ENCODE data around the gene ALOX5AP. TPM values are rescaled to one million over a fixed set of nuclear protein-coding genes. Genes with fewer than 3 reads are reported as not detected.

Gene ALOX5AP
- polyA plus RNA-seq, 3 donors, result 84.4 to 269 (median 220) TPM

GRCh38 chr13:30696278-30697176 lies 38.8 kb upstream of the ALOX5AP start:
- WGBS (ENCODE audit: insufficient coverage), result 12% methylated on average over 9 of the region's 11 CpGs
- Histone ChIP-seq H3K4me2 (replicated peaks; ENCODE audit: extremely low read depth, low read length, poor library complexity, severe bottlenecking) (peak overlapping the region; percentile 62), H3K27me3 (ENCODE audit: control insufficient read depth in 2 of 2, insufficient read depth in 2 of 2, low read length in 2 of 2) (no peaks in the 10 kb centered on the region), H3K4me3 (replicated peaks in 1 of 3; ENCODE audit: low read depth in 2 of 3, low read length in 3 of 3) (peak overlapping the region in 1 of 3 experiments; percentile 48), H3K9ac (ENCODE audit: insufficient read depth, low read length, poor library complexity, severe bottlenecking) (no peak overlapping the region), H3K9me3 (replicated peaks in 1 of 2; ENCODE audit: control insufficient read depth in 1 of 2, insufficient read depth in 1 of 2, low read length in 2 of 2) (no peaks in the 10 kb centered on the region), H3K27ac (ENCODE audit: low read depth in 1 of 2, low read length in 2 of 2) (no peak overlapping the region), H2AFZ (ENCODE audit: insufficient read depth, low read depth, low read length, poor library complexity, severe bottlenecking) (peak overlapping the region; percentile 13), H4K20me1 (ENCODE audit: insufficient read depth, low read length) (no peaks in the 10 kb centered on the region), H3K36me3 (replicated peaks in 1 of 2; ENCODE audit: control insufficient read depth in 1 of 2, insufficient read depth in 2 of 2, low read length in 2 of 2) (no peaks in the 10 kb centered on the region), H3K79me2 (ENCODE audit: insufficient read depth, low read length) (no peaks in the 10 kb centered on the region), H3K4me1 (ENCODE audit: control insufficient read depth in 1 of 2, insufficient read depth in 2 of 2, low read length in 2 of 2) (peaks cover 47 to 61% of the 10 kb centered on the region in 2 donors)
- Mint-ChIP-seq H3K27me3 (ENCODE audit: low read depth in 3 of 3) (peaks cover 3 to 16% (median 10%) of the 10 kb centered on the region in 3 donors), H3K4me3 (peak overlapping the region; percentile 21 to 87), H3K9me3 (no peaks in the 10 kb centered on the region), H3K4me1 (peaks cover 54% of the 10 kb centered on the region), H3K36me3 (no peaks in the 10 kb centered on the region), H3K27ac (peak overlapping the region; percentile 66 to 90 (median 77))
- DNase-seq, result peak; percentile 51 to 92 (median 92)
- TF ChIP-seq CTCF (IDR thresholded peaks at IDR 0.05), result no peak
- intact Hi-C loops (cut with micrococcal nuclease), result loop anchor here in 1 of 2 donors (10.0 kb wide), 1 partner anchor 48 kb away; no protein-coding TSS in a partner anchor

- H2AFZ ChIP-seq (ENCODE audit: insufficient read depth, low read depth, low read length, poor library complexity, severe bottlenecking), result no peak overlapping the region
- peaks cover 50% of the 10 kb centered on the region for H3K4me1 Mint-ChIP-seq
These were observed 38.0 kb upstream of the ALOX5AP start for GRCh38 chr13:30697177-30697953.

More at GRCh38 chr13:30697177-30697953, 38.0 kb upstream of the ALOX5AP start:
- H3K4me3 ChIP-seq (replicated peaks in 1 of 3; ENCODE audit: low read depth in 2 of 3, low read length in 3 of 3), result peak overlapping the region in 1 of 3 experiments; percentile 48
- H3K27me3 ChIP-seq (ENCODE audit: control insufficient read depth in 2 of 2, insufficient read depth in 2 of 2, low read length in 2 of 2), result peaks cover 0 to 4% of the 10 kb centered on the region in 2 donors
- Mint-ChIP-seq H3K36me3 (no peaks in the 10 kb centered on the region), H3K4me3 (peak overlapping the region; percentile 32 to 87), H3K27me3 (ENCODE audit: low read depth in 3 of 3) (peaks cover 3 to 17% (median 12%) of the 10 kb centered on the region in 3 donors), H3K27ac (peak overlapping the region in 5 of 7 donors; percentile 29 to 90 (median 73)), H3K9me3 (no peaks in the 10 kb centered on the region)
- 44% methylated on average over 2 of the region's 8 CpGs for WGBS (ENCODE audit: insufficient coverage)
- no peaks in the 10 kb centered on the region for H3K9me3 ChIP-seq (replicated peaks in 1 of 2; ENCODE audit: control insufficient read depth in 1 of 2, insufficient read depth in 1 of 2, low read length in 2 of 2)
- no peak for DNase-seq
- intact Hi-C loops (cut with micrococcal nuclease), result loop anchor here in 1 of 2 donors (10.0 kb wide), 1 partner anchor 47 kb away; no protein-coding TSS in a partner anchor
- H3K79me2 ChIP-seq (ENCODE audit: insufficient read depth, low read length), result no peaks in the 10 kb centered on the region
- H3K4me2 ChIP-seq (replicated peaks; ENCODE audit: extremely low read depth, low read length, poor library complexity, severe bottlenecking), result peak overlapping the region; percentile 62
- no peak for TF ChIP-seq CTCF (IDR thresholded peaks at IDR 0.05)
- no peak overlapping the region for H3K9ac ChIP-seq (ENCODE audit: insufficient read depth, low read length, poor library complexity, severe bottlenecking)
- no peak overlapping the region for H3K27ac ChIP-seq (ENCODE audit: low read depth in 1 of 2, low read length in 2 of 2)
- peaks cover 39 to 53% of the 10 kb centered on the region in 2 donors for H3K4me1 ChIP-seq (ENCODE audit: control insufficient read depth in 1 of 2, insufficient read depth in 2 of 2, low read length in 2 of 2)
- no peaks in the 10 kb centered on the region for H4K20me1 ChIP-seq (ENCODE audit: insufficient read depth, low read length)
- no peaks in the 10 kb centered on the region for H3K36me3 ChIP-seq (replicated peaks in 1 of 2; ENCODE audit: control insufficient read depth in 1 of 2, insufficient read depth in 2 of 2, low read length in 2 of 2)
